ENCODE data around the gene TBC1D22B.

TBC1D22B gene

GRCh38 chr6:37371154-37372083, 113.8 kb downstream of the TBC1D22B start:
- Histone ChIP-seq H3K27ac (no peak overlapping the region), H3K4me3 (no peak overlapping the region)

DNA sequence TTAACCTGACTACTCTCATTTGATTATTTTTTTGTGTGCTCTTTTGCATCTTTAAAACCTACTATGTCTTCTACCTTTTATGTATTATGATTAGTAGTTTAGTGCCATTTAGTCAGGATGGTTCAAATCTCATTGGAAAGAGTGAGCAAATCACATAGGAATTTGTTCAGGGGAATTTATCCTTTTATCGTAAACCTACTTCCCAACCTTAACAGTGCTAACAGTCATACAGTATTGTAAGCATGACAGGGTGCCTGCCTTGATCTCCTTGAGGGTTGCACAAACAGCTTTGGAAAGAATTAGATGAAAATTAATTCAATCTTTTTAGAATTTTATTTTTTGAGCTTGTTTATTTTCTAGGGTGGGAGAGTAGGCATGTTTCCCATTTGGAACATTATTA, 114.5 kb downstream of the TBC1D22B start:
- H3K4me3 ChIP-seq: no peak overlapping the region
- no peak overlapping the region for H3K27ac ChIP-seq

DNA sequence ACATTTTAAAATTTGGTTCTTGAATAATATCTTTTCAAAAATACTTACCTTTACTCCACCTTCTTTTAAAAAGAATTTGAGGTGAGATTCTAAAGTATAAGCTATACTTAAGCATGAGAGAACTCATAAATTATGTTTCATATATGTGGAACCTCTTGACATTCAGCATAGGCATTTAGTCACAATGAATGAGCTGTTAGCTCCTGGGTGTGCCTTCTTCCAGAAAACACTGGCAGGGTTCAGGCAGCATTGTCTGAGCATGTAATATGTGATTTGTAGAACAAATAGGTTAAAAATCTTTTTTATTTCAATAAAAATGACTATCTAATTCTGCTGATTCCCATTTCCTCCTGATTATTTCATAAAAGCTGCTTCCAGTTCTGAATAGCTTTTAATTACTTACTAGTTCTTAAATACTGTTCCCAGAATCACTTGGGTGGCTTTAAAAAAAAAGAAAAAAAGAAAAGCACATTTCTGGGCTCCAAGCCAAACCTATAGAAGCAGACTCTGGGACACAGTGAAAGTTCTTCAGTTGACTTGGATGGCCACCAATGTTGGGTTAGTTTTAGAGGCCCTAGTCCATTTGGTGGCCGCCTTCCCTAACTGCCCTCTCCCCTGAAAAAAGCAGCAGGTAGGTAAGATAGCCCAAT, 116.4 kb downstream of the TBC1D22B start:
- peak overlapping the region in 1 of 21 experiments; percentile 9 for H3K27ac ChIP-seq
- H3K4me3 ChIP-seq: no peak overlapping the region

DNA sequence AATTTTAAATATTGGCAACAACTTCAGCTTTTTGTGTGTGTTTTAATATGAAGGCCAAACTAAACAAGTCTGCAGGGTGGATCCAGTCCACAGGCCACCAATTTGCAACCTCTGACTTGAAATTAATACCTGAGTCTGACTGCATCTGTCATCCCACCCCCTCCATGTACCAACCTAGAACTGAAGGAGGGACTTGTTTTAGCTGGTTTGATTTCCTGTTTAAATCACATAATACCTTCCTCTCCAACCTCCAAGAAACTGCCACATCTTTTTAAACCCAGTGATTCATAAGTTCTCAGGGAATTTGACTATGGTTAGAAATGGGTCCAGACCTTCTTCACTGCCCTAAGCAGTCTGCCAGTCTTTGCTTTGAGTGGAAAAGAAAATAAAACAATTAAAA, 117.8 kb downstream of the TBC1D22B start:
- H3K27ac ChIP-seq: no peak overlapping the region

DNA sequence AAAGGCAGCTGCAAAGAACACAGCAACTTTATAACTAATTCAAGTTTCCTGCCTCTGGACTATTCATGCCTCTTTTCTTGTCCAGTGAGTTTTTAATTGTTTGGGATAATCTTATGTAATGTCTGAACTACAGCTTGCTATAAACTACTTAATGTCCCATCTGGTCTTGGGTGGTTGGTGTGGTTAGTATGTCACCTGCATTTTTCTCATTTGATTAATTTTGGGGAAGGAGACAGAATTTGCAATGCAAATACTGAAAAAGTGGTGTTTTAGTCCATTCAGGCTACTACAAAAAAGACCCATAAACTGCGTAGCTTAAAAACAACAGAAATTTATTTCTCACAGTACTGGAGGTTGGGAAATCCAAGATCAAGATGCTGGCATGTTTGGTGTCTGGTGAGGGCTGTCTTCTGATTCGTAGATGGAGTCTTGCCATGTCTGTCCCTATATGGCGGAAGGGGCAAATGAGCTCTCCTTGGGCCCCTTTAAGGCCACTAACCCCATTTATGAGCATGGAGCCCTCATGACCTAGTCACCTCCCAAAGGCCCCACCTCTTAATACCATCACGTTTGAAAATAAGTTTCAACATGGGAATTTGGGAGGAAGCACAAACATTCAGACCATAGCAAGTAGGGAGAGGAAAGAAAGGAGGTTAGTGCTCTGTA, 118.6 kb downstream of the TBC1D22B start:
- Histone ChIP-seq H3K4me3 (no peak overlapping the region), H3K27ac (no peak overlapping the region)

More for the DNA sequence above, 117.8 kb downstream of the TBC1D22B start:
- no peak overlapping the region for H3K4me3 ChIP-seq

GRCh38 chr6:37381579-37381978, 124.0 kb downstream of the TBC1D22B start:
- H3K27ac ChIP-seq: no peak overlapping the region
- no peak overlapping the region for H3K4me3 ChIP-seq

Data from skin epidermis (tissue), 12 donors.